Umbilical cord (tissue), 2 donors: Measurements from ENCODE around the gene ZMYND12. TPM values are rescaled to one million over a fixed set of nuclear protein-coding genes. Genes with fewer than 3 reads are reported as not detected.
A peak's percentile ranks its signal among the peaks of the same experiment; 100 is the strongest.
"Not testable (repeated sequence)": the region's sequence is repeated elsewhere in the genome, so short reads cannot be mapped to it uniquely, and the experiment has no call there.

ENCODE experiments used
- DNase-seq: peaks from one replicate; pipeline ENCODE4 v3.0.0-alpha.2; 2015; ENCODE audit warnings: low spot score
- total RNA-seq: library from RNA; depleted of rRNA; stranded (reverse); fragments of >200 nt; gene quantifications from one replicate; pipeline ENCODE4 v1.2.3, GENCODE V29; 2014; ENCODE audit warnings: low replicate concordance; ENCODE audit not compliant: insufficient read depth

The ZMYND12 gene, protein sequence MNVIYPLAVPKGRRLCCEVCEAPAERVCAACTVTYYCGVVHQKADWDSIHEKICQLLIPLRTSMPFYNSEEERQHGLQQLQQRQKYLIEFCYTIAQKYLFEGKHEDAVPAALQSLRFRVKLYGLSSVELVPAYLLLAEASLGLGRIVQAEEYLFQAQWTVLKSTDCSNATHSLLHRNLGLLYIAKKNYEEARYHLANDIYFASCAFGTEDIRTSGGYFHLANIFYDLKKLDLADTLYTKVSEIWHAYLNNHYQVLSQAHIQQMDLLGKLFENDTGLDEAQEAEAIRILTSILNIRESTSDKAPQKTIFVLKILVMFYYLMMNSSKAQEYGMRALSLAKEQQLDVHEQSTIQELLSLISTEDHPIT
- not detected for total RNA-seq

DNA sequence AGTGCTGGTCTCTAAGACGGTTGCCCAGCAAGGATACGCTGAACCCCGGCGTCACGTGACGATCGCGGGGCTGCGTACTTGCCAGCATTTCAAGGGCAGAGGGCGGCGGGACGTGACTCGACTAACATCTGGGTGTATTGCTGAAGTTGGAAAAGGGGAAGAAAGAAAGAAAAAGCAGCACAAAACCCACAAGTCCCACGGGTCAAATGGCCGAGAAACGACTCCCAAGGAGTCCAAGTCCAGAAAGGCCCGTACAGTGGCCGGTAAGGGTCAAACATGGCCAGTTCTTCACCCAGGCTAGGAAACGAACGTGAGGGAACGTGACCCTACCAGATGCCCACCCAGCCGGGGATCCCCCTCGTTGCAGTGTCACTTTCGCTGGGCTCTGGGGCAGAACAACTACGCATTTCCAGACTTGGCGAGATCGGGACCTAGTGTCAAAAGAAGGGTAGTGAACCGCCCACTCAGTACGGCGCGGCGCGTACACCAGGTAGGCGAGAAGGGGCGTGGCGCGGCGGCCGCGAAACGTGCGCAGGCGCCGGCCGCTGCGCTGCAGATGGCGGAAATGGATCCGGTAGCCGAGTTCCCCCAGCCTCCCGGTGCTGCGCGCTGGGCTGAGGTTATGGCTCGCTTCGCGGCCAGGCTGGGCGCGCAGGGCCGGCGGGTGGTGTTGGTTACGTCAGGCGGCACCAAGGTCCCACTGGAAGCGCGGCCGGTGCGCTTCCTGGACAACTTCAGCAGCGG lies at the start of gene ZMYND12, which contains the start of gene PPCS:
Gene ZMYND12, minus strand, starts transcription at position 13 of the 744 bp plus-strand sequence. CDS start 25 bp downstream, outside the sequence.
Gene PPCS, plus strand, starts transcription at position 534 of the 744 bp plus-strand sequence. Its CDS starts 23 bp downstream, at position 557.
- DNase-seq: peak; percentile 91

DNA sequence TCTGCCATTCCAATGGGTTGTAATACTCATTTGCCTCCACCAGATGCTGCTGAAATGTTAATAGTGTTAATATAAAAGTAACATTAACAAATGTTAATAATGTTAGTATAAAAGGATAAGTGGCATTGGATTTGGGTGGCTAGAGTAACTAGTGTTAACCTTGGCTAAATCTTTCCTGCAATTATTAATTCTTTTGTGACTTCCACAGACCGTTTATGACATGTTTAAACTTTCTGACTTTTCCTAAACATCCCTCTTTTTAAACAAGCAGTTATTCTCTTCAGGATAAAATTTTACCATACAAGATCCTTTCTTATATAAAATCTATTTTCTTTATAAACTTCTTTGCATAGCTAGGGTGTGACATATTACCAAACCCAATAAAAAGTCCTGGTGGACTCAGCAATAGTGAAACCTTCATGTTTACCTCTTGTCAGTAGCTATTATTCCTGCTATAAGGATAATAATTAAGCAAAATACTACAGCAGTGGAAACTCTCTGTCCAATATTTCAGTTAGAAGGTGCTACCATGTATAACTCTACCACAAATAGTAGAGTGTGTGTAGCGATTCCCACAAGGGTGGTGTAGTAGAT lies 48.8 kb upstream of the ZMYND12 start:
- DNase-seq: no peak

DNA sequence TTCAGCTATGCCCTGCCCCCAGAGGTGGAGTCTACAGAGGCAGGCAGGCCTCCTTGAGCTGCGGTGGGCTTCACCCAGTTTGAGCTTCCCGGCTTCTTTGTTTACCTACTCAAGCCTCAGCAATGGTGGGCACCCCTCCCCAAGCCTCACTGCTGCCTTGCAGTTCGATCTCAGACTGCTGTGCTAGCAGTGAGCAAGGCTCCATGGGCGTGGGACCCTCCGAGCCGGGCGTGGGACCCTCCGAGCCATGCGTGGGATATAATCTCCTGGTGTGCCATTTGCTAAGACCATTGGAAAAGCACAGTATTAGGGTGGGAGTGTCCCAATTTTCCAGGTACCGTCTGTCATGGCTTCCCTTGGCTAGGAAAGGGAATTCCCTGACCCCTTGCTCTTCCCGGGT lies 46.2 kb upstream of the ZMYND12 start:
- not testable (repeated sequence) for DNase-seq

DNA sequence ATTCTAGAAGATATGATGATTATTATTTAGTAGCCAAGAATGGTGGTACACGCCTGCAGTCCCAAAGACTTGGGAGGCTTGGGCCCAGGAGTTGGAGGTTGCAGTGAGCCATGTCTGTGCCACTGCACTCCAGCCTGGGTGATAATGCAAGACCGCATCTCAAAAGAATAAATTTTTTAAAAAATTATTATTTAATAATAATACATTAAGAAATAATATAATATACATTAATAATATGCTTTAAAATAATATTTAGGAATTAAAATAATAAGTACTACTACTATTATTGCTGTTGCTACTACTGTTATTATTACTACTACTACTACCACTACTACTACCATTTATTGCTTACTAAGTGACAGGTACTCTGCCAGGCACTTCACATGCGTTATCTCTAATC lies 34.4 kb upstream of the ZMYND12 start:
- no peak for DNase-seq

DNA sequence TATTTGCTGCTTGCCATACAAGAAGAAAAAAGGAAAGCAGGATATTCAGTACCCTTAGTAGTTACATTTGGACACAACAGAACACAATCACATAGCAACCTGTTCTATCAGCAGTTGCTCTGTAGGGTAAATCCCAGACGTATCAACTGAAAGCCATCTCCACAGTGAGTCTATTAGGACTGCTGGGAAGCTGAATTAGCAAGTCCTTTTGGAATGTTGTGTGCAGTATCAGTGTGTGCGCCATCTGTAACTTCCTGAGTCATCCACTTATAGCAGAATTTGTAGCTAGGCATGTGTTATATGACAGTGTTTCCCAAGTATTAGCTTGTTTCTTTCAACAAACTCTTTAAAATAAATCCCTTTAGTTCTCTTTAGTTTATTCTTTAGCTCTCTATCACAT lies 28.6 kb upstream of the ZMYND12 start:
- DNase-seq: peak; percentile 47

DNA sequence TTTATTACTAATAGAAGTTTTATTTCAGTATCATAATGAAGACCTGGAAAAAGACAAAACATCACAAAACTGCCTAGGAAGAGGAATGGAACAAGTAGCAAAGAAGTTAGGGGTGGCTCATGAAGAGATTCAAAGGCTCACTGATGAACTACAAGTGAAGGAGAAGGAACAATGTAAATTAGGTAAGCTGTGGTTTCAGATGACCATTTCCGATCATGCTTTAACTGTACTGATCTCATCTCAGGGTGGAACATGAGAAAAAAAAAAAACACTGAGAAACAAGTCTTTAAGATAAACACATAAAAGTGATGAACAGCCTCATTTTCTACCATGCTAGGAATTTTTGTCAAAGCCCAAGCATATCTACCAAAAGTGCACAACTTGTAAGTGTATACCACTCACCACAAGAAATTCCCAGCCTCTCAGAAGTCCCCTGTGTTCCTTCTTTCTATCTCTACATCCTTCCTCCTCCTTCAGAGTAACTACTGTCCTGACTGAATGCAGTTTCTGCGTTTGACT lies 26.9 kb upstream of the ZMYND12 start:
- DNase-seq: no peak

DNA sequence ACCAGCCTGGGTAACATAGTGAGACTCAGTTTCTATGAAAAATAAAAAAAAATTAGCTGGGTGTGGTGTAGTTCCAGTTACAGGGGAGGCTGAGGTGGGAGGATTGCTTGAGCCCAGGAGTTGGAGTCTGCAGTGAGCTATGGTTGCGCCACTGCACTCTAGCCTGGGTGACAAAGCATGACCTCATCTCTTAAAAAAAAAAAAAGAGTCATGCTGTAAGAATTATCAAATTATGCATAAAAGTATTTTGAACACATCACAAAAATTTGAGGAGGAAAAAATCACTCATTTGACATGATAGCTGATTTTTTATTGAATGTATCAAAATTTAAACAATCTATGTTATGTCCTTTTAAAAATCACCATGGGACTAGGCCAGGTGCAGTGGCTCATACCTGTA lies 25.1 kb upstream of the ZMYND12 start:
- no peak for DNase-seq

DNA sequence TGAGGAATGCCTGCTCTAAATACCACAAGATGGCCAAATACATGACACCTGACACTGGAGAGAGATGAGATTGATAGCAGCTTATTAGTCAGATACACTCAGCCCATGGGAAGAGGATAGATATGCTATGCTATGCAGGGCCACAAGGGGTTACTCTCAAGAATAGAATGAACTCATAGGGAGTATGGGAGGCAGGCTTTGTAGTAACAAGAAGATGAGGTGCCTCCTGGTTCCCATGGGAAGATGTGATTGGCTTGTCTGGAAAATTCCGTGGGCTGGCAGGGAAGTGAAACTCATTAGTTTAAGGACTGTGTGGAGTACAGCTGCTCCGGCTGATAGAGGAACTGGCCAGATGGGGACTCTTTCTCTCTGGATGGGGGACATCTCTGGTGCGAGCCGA lies 23.8 kb upstream of the ZMYND12 start:
- no peak for DNase-seq

DNA sequence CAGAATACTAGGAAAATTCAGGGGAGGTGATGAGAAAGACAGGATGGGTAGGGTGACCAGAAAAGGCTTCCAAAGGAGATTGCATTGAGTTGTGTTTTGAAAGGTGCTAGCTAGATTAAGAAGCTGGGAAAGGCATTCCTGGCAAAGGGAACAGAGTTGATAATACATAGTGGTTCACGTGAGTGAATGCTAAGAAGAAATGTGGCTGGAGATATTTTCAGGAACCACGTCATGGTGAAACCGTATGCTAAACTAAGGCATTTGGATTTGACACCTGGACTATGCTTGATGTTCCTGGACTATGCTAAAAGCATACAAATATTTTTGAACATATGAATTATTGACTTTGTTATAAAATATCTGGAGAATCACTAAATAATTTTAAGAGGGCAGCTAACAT lies 22.0 kb upstream of the ZMYND12 start:
- no peak for DNase-seq

DNA sequence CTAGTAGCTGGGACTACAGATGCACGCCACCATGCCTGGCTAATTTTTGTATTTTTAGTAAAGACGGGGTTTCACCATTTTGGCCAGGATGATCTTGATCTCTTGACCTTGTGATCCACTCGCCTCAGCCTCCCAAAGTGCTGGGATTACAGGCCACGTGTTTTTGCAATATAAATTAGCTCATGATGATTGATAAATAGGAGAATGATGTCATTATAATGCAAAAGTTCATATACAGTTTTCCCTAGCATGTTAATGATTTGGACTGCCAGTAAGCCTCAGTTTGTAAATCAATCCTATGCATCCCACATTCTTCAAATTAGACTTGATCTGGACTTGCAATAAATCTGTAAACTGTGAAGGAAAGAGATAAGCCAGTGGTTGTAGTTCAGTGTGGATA lies 21.5 kb upstream of the ZMYND12 start:
- not testable (repeated sequence) for DNase-seq

DNA sequence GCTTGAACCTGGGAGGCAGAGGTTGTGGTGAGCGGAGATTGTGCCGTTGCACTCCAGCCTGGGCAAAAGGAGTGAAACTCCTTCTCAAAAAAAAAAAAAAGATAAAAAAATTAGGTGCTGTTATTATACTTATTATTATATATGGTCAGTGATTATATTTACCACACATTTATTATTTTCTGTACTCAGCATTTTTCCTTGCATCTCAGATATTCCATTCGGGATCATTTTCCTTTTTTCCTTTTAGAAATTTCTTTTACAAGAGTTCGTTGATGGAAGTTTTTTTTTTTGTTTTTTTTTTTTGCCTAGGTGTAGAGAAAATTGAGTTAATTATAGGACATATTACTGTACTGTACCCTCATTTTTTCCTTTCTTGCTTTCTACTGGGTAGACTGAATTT lies 20.8 kb upstream of the ZMYND12 start:
- no peak for DNase-seq

DNA sequence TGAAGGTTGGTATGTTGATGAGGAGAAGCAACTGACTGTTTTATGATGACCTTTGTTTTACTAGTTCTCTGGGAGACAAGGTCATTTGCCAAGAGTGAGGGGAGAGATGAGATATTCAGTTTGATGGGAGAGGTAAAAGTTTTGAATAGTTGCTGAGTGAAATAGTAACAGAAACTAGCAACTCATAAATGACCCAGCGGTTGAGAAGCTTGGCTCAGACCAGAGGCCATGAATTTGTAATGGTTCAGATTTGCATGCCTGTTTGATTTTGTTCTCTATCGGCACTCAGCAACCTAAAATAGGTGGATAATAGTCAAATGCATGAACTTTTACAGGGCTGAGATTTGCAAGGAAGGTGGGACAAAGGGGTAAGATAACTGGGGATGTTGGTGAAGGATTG lies 13.9 kb upstream of the ZMYND12 start:
- no peak for DNase-seq

DNA sequence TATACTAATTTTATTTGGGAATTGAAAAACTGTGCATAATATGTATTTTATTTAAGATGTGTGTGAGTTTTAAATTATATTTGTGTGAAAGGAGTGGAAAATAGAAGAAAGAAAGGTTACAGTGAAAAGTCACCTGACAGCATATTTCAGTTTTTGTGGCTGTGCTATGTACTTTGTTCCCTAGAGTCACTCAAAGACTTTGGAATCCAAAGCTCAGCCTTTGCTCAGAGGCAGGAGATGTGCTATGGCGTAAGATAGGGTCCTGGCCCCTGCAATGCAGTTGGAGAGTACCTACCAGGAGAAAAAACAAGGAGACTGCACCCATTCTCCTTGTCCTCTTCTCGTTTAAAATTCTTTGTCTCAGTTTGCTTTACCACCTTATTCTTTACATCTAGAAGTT lies 10.2 kb upstream of the ZMYND12 start:
- no peak for DNase-seq

DNA sequence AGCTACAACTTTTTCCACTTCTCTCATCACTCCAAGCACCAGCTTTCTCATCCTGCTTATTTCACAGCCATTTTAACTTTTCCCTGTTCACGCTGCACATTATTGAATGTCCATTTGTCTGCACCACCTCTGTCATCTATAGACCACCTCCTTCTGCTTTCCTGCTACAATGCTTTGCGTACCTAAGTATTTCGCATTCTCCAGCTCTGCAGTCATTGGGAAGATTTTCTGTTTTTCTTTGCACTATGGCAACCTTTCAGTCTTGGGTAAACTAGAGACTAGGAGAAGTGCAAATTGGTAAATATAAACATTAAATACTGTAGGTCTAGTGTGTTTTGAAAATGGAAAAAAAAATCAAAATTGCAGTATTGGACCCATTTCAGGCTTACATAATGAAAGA lies 8.1 kb upstream of the ZMYND12 start:
- no peak for DNase-seq

DNA sequence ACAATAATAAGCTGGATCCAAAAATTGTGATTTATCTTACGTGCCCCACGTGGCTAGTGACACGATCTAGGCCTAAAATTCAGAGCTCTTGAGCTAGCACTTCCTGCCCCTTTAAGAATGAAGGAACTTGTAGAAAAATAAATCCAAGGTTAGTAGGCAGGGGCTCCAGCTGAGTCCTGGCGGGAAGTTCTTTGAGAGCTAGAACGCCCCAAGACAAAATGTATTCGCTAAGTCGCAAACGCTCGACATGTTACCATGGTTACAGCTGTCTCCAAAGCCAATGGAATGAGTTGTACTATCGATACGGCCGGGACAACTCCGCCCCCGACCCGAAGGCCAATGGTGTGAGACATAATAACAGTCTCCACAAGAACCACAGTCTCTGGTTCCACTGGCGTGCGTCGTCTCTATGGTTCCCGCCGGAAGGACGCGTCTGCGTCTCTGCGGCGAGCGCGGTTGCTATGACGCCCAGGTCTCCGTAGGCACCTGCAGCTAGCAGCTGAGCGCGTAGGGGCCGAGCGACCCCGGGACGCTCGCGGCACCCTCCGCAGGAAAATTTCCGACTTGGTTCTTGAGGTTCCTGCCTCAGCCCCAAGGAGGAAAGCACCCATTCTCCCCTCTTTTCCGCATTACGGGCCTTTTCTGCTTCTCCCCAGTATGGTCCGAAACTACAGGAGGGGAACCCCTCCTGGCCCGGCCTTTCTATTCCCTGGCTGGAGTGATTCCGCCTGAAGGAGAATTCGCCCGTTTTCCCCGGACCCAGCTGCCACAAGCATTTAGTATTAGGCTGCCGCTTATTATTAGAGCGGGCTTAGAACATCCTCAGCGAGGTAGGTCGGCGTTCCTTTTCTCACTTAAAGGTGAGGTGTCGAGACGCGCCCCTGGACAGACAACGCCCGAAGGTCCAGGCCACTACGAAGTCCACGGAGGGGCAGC lies 7.3 kb upstream of the ZMYND12 start, which contains the start of gene CCDC30:
Gene CCDC30, plus strand, starts transcription at position 459 of the 936 bp plus-strand sequence. CDS start 17,266 bp downstream, outside the sequence.
- DNase-seq: peak; percentile 99

DNA sequence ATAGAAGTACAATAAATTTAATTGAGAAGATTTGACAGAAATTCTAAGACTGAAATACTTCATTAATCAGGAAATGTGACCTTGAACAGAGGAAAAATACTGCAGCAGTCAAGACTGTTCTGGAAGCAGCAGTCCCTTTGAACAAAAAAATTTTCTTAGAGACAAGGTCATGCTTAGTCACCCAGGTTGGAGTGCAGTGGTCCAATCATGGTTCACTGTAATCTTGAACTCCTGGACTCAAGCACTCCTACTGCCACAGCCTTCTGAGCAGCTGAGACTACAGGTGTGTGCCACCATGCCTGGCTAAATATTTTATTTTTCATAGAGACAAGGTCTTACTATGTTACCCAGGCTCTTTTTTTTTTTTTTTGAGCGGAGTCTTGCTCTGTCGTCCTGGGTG lies 5.4 kb upstream of the ZMYND12 start:
- DNase-seq: no peak

DNA sequence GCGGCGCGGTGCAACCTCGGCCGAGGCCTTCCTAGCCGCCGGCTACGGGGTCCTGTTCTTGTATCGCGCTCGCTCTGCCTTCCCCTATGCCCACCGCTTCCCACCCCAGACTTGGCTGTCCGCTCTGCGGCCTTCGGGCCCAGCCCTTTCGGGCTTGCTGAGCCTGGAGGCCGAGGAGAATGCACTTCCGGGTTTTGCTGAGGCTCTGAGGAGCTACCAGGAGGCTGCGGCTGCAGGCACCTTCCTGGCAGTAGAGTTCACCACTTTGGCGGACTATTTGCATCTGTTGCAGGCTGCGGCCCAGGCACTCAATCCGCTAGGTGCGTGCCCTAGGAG lies 900 bp upstream of the ZMYND12 start:
- peak; percentile 68 for DNase-seq

DNA sequence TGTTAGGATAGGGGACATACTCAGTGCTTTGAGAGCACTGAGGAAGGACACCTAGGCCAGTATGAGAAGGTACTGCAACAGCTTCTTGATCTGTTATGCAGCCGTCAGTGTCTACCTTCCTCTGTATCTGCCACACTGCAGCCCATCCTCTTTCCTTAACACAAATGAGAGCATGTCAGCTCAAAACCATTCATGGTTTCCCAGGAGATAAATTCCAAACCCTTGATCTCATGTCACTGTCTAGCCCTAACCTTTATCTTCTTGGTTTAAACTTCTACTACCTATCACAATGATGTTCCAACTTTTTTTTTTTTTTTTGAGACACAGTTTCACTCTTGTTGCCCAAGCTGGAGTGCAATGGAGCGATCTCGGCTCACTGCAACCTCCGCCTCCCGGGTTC lies 1.4 kb downstream of the ZMYND12 start:
- DNase-seq: no peak

DNA sequence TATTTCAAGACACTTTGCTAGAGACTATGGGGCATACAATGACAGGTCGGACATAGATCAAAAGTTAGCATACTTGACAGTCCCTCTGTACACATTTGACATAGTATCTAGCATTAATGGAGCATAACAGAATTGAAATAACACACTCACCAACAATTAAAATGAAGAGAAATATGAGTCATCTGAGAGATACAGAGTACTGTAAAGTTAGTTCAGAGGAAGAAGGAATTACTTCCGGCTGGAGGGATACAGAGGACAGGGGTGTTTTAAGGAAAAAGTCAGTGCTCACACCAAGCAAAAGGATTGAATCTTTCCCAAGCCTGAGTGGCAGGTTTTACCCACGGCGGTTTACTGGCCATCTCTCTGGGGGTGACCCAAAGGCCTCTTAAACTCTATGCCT lies 2.4 kb downstream of the ZMYND12 start:
- DNase-seq: no peak

DNA sequence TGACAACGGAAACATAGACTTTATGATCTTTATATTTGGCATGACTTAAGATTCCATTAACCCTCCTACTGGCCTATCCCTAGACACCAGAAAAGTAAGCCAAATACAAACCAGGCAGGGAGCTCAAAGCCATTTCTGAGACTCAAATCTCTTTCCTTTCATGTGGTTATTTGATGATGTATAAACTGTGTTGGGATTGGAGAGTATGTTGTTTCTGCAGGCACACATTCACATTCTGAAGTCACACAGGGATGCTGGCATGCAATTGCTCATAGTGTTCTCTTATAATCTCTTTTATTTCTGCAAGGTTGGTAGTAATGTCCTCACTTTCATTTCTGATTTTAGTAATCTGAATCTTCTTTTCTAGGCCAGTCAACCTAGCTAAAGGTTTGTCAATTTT lies 5.8 kb downstream of the ZMYND12 start:
- DNase-seq: peak; percentile 83

DNA sequence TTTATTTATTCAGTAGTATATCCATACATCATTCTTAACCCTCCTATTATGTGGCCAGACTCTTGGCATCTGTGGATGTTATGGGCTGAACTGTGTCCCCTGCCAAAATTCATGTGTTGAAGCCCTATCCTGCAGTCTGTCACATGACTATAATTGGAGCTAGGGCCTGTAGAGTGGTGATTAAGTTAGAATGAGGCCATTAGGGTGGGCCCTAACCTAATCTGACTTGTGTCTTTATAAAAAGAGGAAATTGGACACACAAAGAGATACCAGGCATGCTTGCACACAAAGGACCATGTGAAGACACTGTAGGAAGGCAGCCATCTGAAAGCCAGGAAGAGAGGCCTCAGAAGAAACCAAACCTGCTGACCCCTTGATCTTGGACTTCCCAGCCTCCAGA lies 6.6 kb downstream of the ZMYND12 start:
- no peak for DNase-seq
